ENCODE results near the gene NTM.
"Not testable (repeated sequence)": the region's sequence is repeated elsewhere in the genome, so short reads cannot be mapped to it uniquely, and the experiment has no call there.

Gene NTM

DNA sequence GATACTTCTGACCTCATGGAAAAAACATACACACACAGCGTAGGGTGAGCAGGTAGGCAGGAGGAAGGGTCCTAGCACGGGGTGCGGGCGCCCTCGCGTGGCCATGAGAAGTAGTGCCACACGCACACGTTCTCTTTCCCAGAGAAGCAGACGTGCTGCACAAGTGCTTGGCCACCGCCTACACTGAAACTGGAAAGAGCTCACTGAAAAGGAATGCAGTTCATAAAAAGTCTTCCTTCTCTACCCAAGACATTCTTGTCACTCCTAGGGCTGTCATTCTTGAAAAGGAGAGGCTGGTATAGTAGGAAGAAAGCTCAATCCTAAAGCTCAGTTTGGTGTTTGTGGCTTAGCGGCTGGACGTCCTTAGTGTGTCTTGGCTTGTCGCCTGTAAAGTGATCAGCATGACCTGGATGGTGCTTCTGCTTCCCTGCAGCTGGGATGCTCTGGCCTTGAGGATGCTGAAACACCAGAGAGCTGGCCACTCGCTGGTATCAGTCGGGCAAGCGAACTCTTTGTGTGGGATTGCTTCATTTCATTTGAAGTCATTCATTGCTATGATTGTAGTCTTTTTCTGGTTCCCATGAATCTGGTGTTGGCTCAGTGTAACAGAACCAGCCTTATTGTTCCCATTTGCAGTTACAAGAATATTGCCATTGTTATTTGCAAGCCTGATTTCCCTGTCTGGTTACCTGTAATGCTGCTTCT lies 303.8 kb downstream of the NTM start:
- Histone ChIP-seq H3K27ac (ENCODE audit: low read depth, low read length) (no peak overlapping the region), H3K27me3 (ENCODE audit: control insufficient read depth in 1 of 2, insufficient read depth in 2 of 2, low read length in 2 of 2) (no peaks in the 10 kb centered on the region), H3K9ac (ENCODE audit: low read depth in 1 of 2, low read length in 2 of 2) (no peak overlapping the region), H3K36me3 (ENCODE audit: control insufficient read depth in 1 of 2, insufficient read depth in 2 of 2, low read length in 2 of 2) (no peaks in the 10 kb centered on the region), H3K4me3 (ENCODE audit: low read depth in 1 of 2, low read length in 2 of 2) (no peak overlapping the region), H3K4me1 (ENCODE audit: control insufficient read depth in 1 of 2, insufficient read depth in 2 of 2, low read length in 2 of 2) (no peaks in the 10 kb centered on the region), H3K9me3 (ENCODE audit: control insufficient read depth in 1 of 2, low read length in 2 of 2) (no peaks in the 10 kb centered on the region)

- Histone ChIP-seq H3K36me3 (ENCODE audit: control insufficient read depth in 1 of 2, insufficient read depth in 2 of 2, low read length in 2 of 2) (no peaks in the 10 kb centered on the region), H3K9ac (ENCODE audit: low read depth in 1 of 2, low read length in 2 of 2) (no peak overlapping the region), H3K9me3 (ENCODE audit: control insufficient read depth in 1 of 2, low read length in 2 of 2) (no peaks in the 10 kb centered on the region), H3K27ac (ENCODE audit: low read depth, low read length) (no peak overlapping the region), H3K27me3 (ENCODE audit: control insufficient read depth in 1 of 2, insufficient read depth in 2 of 2, low read length in 2 of 2) (no peaks in the 10 kb centered on the region), H3K4me3 (ENCODE audit: low read depth in 1 of 2, low read length in 2 of 2) (no peak overlapping the region), H3K4me1 (ENCODE audit: control insufficient read depth in 1 of 2, insufficient read depth in 2 of 2, low read length in 2 of 2) (no peaks in the 10 kb centered on the region)
Measured at GRCh38 chr11:131675121-131675888, 304.9 kb downstream of the NTM start.

- Histone ChIP-seq H3K27me3 (ENCODE audit: control insufficient read depth in 1 of 2, insufficient read depth in 2 of 2, low read length in 2 of 2) (no peaks in the 10 kb centered on the region), H3K4me1 (ENCODE audit: control insufficient read depth in 1 of 2, insufficient read depth in 2 of 2, low read length in 2 of 2) (no peaks in the 10 kb centered on the region), H3K9ac (ENCODE audit: low read depth in 1 of 2, low read length in 2 of 2) (no peak overlapping the region), H3K4me3 (ENCODE audit: low read depth in 1 of 2, low read length in 2 of 2) (no peak overlapping the region), H3K9me3 (ENCODE audit: control insufficient read depth in 1 of 2, low read length in 2 of 2) (no peaks in the 10 kb centered on the region), H3K27ac (ENCODE audit: low read depth, low read length) (no peak overlapping the region), H3K36me3 (ENCODE audit: control insufficient read depth in 1 of 2, insufficient read depth in 2 of 2, low read length in 2 of 2) (no peaks in the 10 kb centered on the region)
Measured at GRCh38 chr11:131677828-131678470, 307.5 kb downstream of the NTM start.

DNA sequence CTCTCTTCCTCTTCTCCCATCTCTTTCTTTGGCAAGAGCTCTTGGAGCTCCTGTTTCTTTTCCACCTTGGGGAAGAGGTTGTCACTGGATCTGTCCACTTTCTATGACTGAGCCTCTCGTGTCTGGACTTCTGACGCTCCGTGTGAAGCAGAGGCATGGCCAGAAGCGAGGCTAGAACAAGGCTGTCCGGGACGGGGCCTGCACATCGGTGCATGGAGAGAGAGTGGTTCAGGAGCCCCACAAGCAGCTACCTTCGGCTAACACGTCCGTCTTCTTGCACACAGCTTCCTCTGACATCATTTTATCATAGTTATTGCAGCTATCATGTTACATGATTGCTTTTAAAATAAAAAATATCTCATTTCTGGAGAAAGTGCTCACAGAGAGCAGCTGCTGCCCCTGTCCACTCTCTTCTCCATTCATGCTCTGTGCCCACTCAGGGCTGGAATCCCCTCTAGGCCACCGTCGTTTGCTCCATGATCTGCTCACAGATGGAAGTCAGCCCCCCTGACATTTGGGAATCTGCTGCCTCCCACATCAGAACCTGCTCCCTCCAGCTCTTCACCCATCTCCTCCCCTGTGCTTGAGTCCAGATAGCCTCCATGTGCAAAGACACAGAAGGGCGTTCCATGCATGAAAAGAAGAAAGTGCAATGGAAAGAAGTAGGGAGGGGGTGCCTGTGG lies 308.4 kb downstream of the NTM start:
- H3K9me3 ChIP-seq (ENCODE audit: control insufficient read depth in 1 of 2, low read length in 2 of 2): no peaks in the 10 kb centered on the region
- H3K4me1 ChIP-seq (ENCODE audit: control insufficient read depth in 1 of 2, insufficient read depth in 2 of 2, low read length in 2 of 2): no peaks in the 10 kb centered on the region
- H3K4me3 ChIP-seq (ENCODE audit: low read depth in 1 of 2, low read length in 2 of 2): no peak overlapping the region
- no peak overlapping the region for H3K27ac ChIP-seq (ENCODE audit: low read depth, low read length)
- no peaks in the 10 kb centered on the region for H3K27me3 ChIP-seq (ENCODE audit: control insufficient read depth in 1 of 2, insufficient read depth in 2 of 2, low read length in 2 of 2)
- no peaks in the 10 kb centered on the region for H3K36me3 ChIP-seq (ENCODE audit: control insufficient read depth in 1 of 2, insufficient read depth in 2 of 2, low read length in 2 of 2)
- no peak overlapping the region for H3K9ac ChIP-seq (ENCODE audit: low read depth in 1 of 2, low read length in 2 of 2)

DNA sequence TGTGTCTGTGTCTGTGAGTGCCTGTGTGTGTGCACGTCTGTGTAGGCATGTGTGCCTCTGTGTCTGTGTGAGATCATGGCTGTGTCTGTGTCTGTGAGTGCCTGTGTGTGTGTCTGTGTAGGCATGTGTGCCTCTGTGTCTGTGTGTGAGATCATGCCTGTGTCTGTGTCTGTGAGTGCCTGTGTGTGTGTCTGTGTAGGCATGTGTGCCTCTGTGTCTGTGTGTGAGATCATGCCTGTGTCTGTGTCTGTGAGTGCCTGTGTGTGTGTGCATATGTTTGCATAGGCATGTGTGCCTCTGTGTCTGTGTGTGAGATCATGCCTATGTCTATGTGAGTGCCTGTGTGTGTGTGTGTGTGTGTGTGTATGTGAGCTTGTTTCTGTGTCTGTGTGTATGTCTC lies 310.0 kb downstream of the NTM start:
- H3K4me1 ChIP-seq (ENCODE audit: control insufficient read depth in 1 of 2, insufficient read depth in 2 of 2, low read length in 2 of 2); H3K9me3 ChIP-seq (ENCODE audit: control insufficient read depth in 1 of 2, low read length in 2 of 2); H3K9ac ChIP-seq (ENCODE audit: low read depth in 1 of 2, low read length in 2 of 2); H3K27ac ChIP-seq (ENCODE audit: low read depth, low read length); H3K36me3 ChIP-seq (ENCODE audit: control insufficient read depth in 1 of 2, insufficient read depth in 2 of 2, low read length in 2 of 2); H3K4me3 ChIP-seq (ENCODE audit: low read depth in 1 of 2, low read length in 2 of 2); H3K27me3 ChIP-seq (ENCODE audit: control insufficient read depth in 1 of 2, insufficient read depth in 2 of 2, low read length in 2 of 2): not testable (repeated sequence)

DNA sequence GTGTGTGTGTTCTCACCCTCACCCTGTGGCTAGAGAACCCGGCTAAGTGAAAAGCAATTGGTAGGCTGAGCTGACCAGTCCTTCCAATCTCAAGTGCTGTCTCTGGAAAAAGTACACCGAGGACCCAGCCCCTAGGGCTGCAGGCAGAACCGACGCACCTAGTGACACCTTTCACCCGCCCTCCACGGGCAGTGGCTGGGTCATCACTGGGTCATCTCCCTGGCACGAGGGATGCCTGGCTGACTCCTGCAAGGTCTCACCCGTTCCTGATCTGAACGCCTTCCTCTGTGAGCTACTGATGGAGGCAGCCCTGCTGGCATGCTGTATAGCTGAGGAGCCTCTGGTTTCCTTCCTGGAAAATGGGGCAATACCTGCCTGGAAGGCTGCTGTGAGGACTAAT lies 311.5 kb downstream of the NTM start:
- Histone ChIP-seq H3K36me3 (ENCODE audit: control insufficient read depth in 1 of 2, insufficient read depth in 2 of 2, low read length in 2 of 2) (no peaks in the 10 kb centered on the region), H3K9me3 (ENCODE audit: control insufficient read depth in 1 of 2, low read length in 2 of 2) (no peaks in the 10 kb centered on the region), H3K4me1 (ENCODE audit: control insufficient read depth in 1 of 2, insufficient read depth in 2 of 2, low read length in 2 of 2) (no peaks in the 10 kb centered on the region), H3K27ac (ENCODE audit: low read depth, low read length) (no peak overlapping the region), H3K4me3 (ENCODE audit: low read depth in 1 of 2, low read length in 2 of 2) (no peak overlapping the region), H3K9ac (ENCODE audit: low read depth in 1 of 2, low read length in 2 of 2) (no peak overlapping the region), H3K27me3 (ENCODE audit: control insufficient read depth in 1 of 2, insufficient read depth in 2 of 2, low read length in 2 of 2) (peaks cover 0 to 1% of the 10 kb centered on the region in 2 donors)

DNA sequence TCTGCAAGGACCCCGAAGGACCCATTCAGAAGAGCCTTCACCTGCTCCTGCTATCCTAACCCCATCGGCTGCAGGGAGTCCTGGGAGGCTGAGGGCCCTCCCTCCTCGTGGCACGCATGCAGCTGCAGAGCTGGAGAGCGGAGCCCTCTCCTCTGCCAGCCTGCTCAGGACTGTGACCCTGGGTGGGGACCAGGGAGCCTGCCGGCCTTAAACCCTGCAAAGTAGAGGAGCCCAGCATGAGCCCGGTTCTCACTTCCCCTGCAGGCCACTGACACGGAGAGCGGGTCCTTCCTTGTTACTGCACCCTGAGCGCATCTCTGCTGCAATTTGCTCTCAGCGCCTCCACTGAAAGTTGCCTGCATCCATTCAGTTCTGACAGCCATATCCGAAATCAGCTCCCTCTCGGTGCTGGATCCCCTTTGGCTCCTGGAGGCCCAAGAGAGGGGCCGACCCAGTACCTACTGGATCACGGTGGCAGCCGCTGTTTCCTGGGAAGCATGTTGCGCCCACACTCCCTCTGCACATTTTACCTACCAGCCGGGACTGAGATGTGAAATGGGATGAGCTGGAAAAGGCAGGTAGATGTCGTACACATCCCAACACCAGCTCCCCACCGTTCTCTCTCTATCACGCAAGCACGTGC lies 312.1 kb downstream of the NTM start:
- no peak overlapping the region for H3K27ac ChIP-seq (ENCODE audit: low read depth, low read length)
- no peaks in the 10 kb centered on the region for H3K4me1 ChIP-seq (ENCODE audit: control insufficient read depth in 1 of 2, insufficient read depth in 2 of 2, low read length in 2 of 2)
- no peaks in the 10 kb centered on the region for H3K9me3 ChIP-seq (ENCODE audit: control insufficient read depth in 1 of 2, low read length in 2 of 2)
- no peak overlapping the region for H3K9ac ChIP-seq (ENCODE audit: low read depth in 1 of 2, low read length in 2 of 2)
- H3K27me3 ChIP-seq (ENCODE audit: control insufficient read depth in 1 of 2, insufficient read depth in 2 of 2, low read length in 2 of 2): peaks cover 0 to 3% of the 10 kb centered on the region in 2 donors
- no peak overlapping the region for H3K4me3 ChIP-seq (ENCODE audit: low read depth in 1 of 2, low read length in 2 of 2)
- no peaks in the 10 kb centered on the region for H3K36me3 ChIP-seq (ENCODE audit: control insufficient read depth in 1 of 2, insufficient read depth in 2 of 2, low read length in 2 of 2)

- Histone ChIP-seq H3K36me3 (ENCODE audit: control insufficient read depth in 1 of 2, insufficient read depth in 2 of 2, low read length in 2 of 2) (no peaks in the 10 kb centered on the region), H3K9me3 (ENCODE audit: control insufficient read depth in 1 of 2, low read length in 2 of 2) (no peaks in the 10 kb centered on the region), H3K4me3 (ENCODE audit: low read depth in 1 of 2, low read length in 2 of 2) (no peak overlapping the region), H3K27me3 (ENCODE audit: control insufficient read depth in 1 of 2, insufficient read depth in 2 of 2, low read length in 2 of 2) (peaks cover 1 to 3% of the 10 kb centered on the region in 2 donors), H3K9ac (ENCODE audit: low read depth in 1 of 2, low read length in 2 of 2) (no peak overlapping the region), H3K27ac (ENCODE audit: low read depth, low read length) (no peak overlapping the region), H3K4me1 (ENCODE audit: control insufficient read depth in 1 of 2, insufficient read depth in 2 of 2, low read length in 2 of 2) (no peaks in the 10 kb centered on the region)
Measured at GRCh38 chr11:131683131-131683530, 312.7 kb downstream of the NTM start.

DNA sequence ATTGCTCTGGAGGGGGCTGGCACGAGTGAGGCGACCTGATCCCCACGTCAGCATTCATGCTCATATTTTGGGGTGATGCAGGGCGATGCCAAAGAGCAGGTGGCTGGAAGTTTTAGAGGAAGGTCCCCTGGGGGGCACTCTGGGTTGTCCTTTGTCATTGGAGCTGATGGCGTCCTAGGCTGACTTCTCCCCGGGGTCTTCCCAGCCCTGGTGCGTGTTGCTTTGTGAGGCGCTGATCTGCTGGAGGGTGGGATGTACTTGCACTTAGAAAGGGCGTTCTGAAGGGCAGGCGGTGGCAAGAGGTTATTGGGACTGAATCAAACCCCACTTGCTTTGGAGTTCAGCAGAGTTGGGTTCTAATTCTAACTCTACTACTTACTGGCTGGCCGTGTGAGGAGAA lies 313.3 kb downstream of the NTM start:
- H3K9ac ChIP-seq (ENCODE audit: low read depth in 1 of 2, low read length in 2 of 2): no peak overlapping the region
- H3K4me1 ChIP-seq (ENCODE audit: control insufficient read depth in 1 of 2, insufficient read depth in 2 of 2, low read length in 2 of 2): no peaks in the 10 kb centered on the region
- H3K9me3 ChIP-seq (ENCODE audit: control insufficient read depth in 1 of 2, low read length in 2 of 2): no peaks in the 10 kb centered on the region
- no peak overlapping the region for H3K4me3 ChIP-seq (ENCODE audit: low read depth in 1 of 2, low read length in 2 of 2)
- H3K27me3 ChIP-seq (ENCODE audit: control insufficient read depth in 1 of 2, insufficient read depth in 2 of 2, low read length in 2 of 2): peaks cover 3 to 6% of the 10 kb centered on the region in 2 donors
- no peak overlapping the region for H3K27ac ChIP-seq (ENCODE audit: low read depth, low read length)
- H3K36me3 ChIP-seq (ENCODE audit: control insufficient read depth in 1 of 2, insufficient read depth in 2 of 2, low read length in 2 of 2): no peaks in the 10 kb centered on the region
